HUES64 (cell line): ENCODE results near the gene FAHD2B. TPM values are rescaled to one million over a fixed set of nuclear protein-coding genes. Genes with fewer than 3 reads are reported as not detected.
A peak's percentile ranks its signal among the peaks of the same experiment; 100 is the strongest.
"Not testable (repeated sequence)": the region's sequence is repeated elsewhere in the genome, so short reads cannot be mapped to it uniquely, and the experiment has no call there.

ENCODE experiments used
- H3K27ac ChIP-seq: 2 replicates; pipeline ENCODE4 v1.7.0; 2013; ENCODE audit warnings: low read depth, low read length, inconsistent platforms
- H3K27me3 ChIP-seq: 2 replicates; pipeline ENCODE4 v1.6.1; 2013; ENCODE audit warnings: mild to moderate bottlenecking, low read length; ENCODE audit not compliant: insufficient read depth
- H3K36me3 ChIP-seq: 2 replicates; pipeline ENCODE4 v1.6.1; 2013; ENCODE audit warnings: mild to moderate bottlenecking, low read length; ENCODE audit not compliant: insufficient read depth
- H3K4me1 ChIP-seq: 2 replicates; pipeline ENCODE4 v1.6.1; 2013; ENCODE audit warnings: mild to moderate bottlenecking, low read length, moderate library complexity; ENCODE audit not compliant: insufficient read depth
- H3K4me3 ChIP-seq: 2 replicates; pipeline ENCODE4 v1.5.1; 2013; ENCODE audit warnings: mild to moderate bottlenecking, low read length, moderate library complexity
- H3K9ac ChIP-seq: 2 replicates; pipeline ENCODE4 v1.6.1; 2013; ENCODE audit warnings: mild to moderate bottlenecking, low read depth, low read length
- H3K9me3 ChIP-seq: 2 replicates; pipeline ENCODE4 v1.6.1; 2013; ENCODE audit warnings: low read depth, low read length; ENCODE audit not compliant: insufficient read depth
- WGBS: fragments of 150-250, 120-280 bp; methylation state at CpG from one replicate; pipeline ENCODE4 v1.1.7; 2013; ENCODE audit warnings: missing lambda C conversion rate; 5-methylcytosine and 5-hydroxymethylcytosine counted together
- polyA plus RNA-seq, 2 experiments: library from polyadenylated mRNA; stranded (reverse); fragments of 50-300 nt; gene quantifications; one replicate each; pipeline ENCODE4 v1.2.3, GENCODE V29; 2013

The FAHD2B gene, protein sequence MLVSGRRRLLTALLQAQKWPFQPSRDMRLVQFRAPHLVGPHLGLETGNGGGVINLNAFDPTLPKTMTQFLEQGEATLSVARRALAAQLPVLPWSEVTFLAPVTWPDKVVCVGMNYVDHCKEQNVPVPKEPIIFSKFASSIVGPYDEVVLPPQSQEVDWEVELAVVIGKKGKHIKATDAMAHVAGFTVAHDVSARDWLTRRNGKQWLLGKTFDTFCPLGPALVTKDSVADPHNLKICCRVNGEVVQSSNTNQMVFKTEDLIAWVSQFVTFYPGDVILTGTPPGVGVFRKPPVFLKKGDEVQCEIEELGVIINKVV
- polyA plus RNA-seq (2013, experiment 1 of 2) = 18.2 TPM
- 22.0 TPM for polyA plus RNA-seq (2013, experiment 2 of 2)

DNA sequence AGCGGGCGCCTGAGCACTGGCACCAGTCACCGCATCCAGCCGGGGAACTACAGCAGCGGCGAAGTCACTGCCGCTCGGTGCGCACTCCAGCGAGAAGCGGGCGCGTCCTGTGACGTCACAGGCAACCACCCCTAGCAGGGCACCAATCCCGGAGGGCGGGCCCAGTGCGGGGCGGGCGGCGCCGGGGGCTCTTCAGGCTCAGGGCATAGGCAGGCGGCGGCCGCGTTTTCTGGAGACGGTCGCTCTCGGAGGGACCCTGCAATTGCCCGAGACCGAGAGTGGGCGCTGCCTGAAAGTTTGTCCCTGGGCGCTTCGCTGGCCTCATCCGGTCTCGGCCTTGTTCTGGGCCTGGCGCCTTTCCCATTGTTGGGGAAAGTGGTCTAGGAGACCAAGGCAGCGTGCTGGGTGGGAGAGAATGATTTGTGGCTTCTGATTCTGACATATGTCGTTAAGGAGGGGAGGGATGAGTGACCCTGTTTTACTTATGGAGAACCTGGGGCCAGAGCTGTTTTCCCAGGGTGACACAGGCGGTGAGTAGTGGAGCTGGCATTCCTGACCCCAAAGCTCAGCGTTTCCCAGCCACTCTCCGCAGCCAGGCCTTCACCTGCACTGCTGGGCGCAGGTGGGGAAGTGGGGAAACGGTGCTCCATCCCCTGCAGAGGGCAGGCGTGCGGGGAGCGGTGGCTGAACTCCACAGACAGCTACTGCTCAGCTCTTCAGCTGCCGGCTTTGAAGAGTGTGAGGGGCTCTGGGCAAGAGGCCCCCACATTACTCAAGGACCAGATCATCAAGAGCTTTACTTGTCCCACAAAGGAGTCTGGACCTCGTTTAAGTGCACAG lies at the start of gene FAHD2B:
Gene FAHD2B (minus strand): TSS at position 111 of the 840 bp plus-strand sequence. CDS start 3,176 bp downstream, outside the sequence.
- not testable (repeated sequence) for H3K9me3 ChIP-seq, H3K27ac ChIP-seq, H3K27me3 ChIP-seq, H3K4me1 ChIP-seq, H3K9ac ChIP-seq, H3K36me3 ChIP-seq
- 3% methylated on average over 27 of the region's 48 CpGs for WGBS
- peak within 1 kb of the TSS; percentile 50 for H3K4me3 ChIP-seq

DNA sequence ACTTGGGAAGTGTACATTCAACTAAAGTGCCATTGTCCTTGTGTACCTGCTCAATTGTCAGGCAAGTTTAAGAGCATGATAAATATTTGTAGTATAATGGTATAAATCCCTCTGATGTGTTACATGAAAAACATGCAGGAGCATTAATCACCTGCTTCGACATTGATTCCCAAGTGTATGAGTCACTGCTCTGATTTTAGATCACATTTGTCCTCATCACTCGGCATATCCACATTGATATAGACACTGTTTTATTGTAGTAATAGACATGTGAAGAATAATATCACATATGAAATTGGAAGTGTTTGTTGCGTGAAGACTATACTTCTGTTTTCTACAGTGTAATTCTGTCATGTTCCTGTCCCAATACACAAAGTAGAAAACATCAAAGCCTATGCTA lies 49.3 kb upstream of the FAHD2B start:
- not testable (repeated sequence) for H3K9ac ChIP-seq, H3K4me1 ChIP-seq, H3K9me3 ChIP-seq, H3K27ac ChIP-seq, H3K4me3 ChIP-seq, H3K27me3 ChIP-seq, H3K36me3 ChIP-seq
- 94% methylated on average over 1 of the region's 3 CpGs for WGBS

DNA sequence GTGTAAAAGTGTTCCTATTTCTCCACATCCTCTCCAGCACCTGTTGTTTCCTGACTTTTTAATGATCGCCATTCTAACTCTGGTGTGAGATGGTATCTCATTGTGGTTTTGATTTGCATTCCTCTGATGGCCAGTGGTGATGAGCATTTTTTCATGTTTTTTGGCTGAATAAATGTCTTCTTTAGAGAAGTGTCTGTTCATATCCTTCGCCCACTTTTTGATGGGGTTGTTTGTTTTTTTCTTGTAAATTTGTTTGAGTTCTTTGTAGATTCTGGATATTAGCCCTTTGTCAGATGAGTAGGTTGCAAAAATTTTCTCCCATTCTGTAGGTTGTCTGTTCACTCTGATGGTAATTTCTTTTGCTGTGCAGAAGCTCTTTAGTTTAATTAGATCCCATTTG lies 34.4 kb upstream of the FAHD2B start:
- not testable (repeated sequence) for H3K27me3 ChIP-seq, H3K27ac ChIP-seq, H3K9ac ChIP-seq, H3K36me3 ChIP-seq, H3K9me3 ChIP-seq, H3K4me1 ChIP-seq, H3K4me3 ChIP-seq
- 94% methylated on average over 1 of the region's 2 CpGs for WGBS

GRCh38 chr2:97113882-97114255 lies 19.2 kb upstream of the FAHD2B start:
- not testable (repeated sequence) for H3K36me3 ChIP-seq, H3K4me1 ChIP-seq, H3K9me3 ChIP-seq, H3K27me3 ChIP-seq, H3K27ac ChIP-seq
- H3K4me3 ChIP-seq = peak overlapping the region; percentile 81
- 2% methylated on average over 11 of the region's 18 CpGs for WGBS
- 0 out of 2 replicates have a peak overlapping the region, but pooled peaks have one; percentile 59 for H3K9ac ChIP-seq

DNA sequence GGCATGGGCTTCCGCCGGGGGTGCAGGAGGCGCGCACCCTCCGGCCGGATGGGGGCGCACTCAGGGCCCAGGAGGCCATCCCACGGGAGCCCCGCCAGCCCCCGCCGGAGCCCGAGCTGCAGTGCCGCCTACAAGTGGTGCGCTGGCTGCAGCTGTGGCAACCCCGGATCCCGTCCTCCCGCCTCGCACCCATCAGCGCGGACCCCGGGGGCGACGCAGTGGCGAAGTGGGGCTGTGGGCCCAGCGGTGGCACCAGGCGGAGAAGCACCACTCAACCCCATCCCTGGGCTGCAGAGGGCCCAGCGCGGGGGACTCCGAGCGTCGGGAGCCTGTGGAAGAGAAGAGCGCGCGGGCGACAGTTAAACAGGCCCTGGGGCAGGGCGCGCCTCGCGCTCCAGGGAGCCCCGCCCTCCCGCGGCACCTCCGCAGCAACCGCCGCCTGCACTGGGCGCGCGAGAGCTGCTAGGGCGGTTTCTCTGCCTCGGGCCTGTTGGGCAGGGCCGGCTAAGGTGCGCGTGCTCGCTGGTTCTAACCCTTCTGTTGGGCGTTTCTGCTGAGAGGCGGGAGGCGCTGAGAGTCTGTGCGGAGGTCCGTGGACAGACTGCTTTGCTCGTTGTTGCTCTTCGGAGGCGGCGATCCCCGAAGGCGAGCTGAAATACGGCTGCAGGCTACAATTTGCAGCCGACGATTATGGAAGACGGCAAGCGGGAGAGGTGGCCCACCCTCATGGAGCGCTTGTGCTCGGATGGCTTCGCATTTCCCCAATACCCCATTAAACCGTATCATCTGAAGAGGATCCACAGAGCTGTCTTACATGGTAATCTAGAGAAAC lies 18.6 kb upstream of the FAHD2B start, which contains the start of gene ANKRD36:
Gene ANKRD36 (plus strand): TSS at position 104 of the 832 bp plus-strand sequence. CDS start 587 bp downstream, at position 691.
- not testable (repeated sequence) for H3K27ac ChIP-seq, H3K36me3 ChIP-seq, H3K4me1 ChIP-seq, H3K27me3 ChIP-seq, H3K9me3 ChIP-seq
- Histone ChIP-seq H3K4me3 (peak within 1 kb of the TSS; percentile 81), H3K9ac (peak within 1 kb of the TSS; percentile 64)
- under 1% methylated on average over 46 of the region's 74 CpGs for WGBS

GRCh38 chr2:97112320-97113049 lies 17.8 kb upstream of the FAHD2B start:
- H3K4me3 ChIP-seq = peak overlapping the region; percentile 81
- not testable (repeated sequence) for H3K27ac ChIP-seq, H3K27me3 ChIP-seq, H3K9me3 ChIP-seq, H3K4me1 ChIP-seq, H3K36me3 ChIP-seq
- WGBS = under 1% methylated on average over 33 of the region's 44 CpGs
- H3K9ac ChIP-seq = peak overlapping the region; percentile 61

DNA sequence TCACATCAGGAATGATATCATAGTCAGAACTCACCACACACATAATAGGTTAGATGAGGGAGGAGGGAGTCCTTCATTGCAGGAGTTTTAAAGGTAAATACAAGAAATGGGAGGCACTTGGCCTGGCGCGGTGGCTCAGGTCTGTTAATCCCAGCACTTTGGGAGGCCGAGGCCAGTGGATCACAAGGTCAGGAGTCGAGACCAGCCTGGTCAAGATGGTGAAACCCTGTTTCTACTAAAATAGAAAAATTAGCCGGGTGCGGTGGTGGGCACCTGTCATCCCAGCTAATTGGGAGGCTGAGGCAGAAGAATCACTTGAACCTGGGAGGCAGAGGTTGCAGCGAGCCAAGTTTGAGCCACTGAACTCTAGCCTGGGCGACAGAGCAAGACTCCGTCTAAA lies 16.6 kb upstream of the FAHD2B start:
- 96% methylated on average over 9 of the region's 9 CpGs for WGBS
- H3K36me3 ChIP-seq, H3K4me3 ChIP-seq, H3K4me1 ChIP-seq, H3K27ac ChIP-seq, H3K9ac ChIP-seq, H3K27me3 ChIP-seq, H3K9me3 ChIP-seq: not testable (repeated sequence)

DNA sequence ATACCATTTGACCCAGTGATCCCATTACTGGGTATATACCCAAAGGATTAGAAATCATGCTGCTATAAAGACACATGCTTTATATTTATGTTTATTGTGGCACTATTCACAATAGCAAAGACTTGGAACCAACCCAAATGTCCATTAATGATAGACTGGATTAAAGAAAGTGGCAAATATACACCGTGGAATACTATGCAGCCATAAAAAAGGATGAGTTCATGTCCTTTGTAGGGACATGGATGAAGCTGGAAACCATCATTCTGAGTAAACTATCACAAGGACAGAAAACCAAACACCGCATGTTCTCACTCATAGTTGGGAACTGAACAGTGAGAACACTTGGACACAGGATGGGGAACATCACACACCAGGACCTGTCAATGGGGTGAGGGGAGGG lies 12.2 kb upstream of the FAHD2B start:
- not testable (repeated sequence) for H3K4me3 ChIP-seq, H3K9ac ChIP-seq, H3K9me3 ChIP-seq, H3K27ac ChIP-seq, H3K4me1 ChIP-seq, H3K27me3 ChIP-seq, H3K36me3 ChIP-seq
- WGBS = 93% methylated on average over 2 of the region's 2 CpGs

DNA sequence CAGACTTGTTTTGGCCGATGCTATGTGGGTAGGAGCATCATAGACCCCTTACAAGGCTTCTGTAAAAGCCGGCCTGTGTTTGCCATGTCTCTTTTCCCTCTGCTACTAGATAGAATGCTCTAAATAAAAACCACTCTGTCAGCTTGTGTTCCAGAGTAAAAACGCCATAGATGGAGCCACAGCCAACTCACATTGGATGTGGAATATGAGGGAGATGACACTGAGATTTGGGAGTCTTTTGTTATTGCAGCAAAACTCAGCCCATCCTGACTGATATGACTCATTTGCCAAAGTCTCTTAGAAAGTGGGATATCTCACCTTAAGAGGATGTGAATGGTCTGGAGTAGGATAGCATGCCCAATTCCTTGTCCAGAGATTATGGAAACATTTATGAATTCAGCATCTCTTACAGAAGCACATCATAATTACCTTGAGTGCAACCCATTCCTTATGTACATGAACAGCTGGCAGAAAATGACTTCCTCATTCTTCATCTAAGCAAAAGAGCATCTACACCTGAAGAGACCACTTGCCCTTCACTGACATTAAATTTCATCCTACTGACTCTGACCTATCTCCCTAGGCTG lies 4.2 kb upstream of the FAHD2B start:
- H3K27ac ChIP-seq, H3K36me3 ChIP-seq, H3K9me3 ChIP-seq, H3K4me1 ChIP-seq, H3K27me3 ChIP-seq, H3K9ac ChIP-seq, H3K4me3 ChIP-seq: not testable (repeated sequence)
- 93% methylated on average over 3 of the region's 3 CpGs for WGBS

DNA sequence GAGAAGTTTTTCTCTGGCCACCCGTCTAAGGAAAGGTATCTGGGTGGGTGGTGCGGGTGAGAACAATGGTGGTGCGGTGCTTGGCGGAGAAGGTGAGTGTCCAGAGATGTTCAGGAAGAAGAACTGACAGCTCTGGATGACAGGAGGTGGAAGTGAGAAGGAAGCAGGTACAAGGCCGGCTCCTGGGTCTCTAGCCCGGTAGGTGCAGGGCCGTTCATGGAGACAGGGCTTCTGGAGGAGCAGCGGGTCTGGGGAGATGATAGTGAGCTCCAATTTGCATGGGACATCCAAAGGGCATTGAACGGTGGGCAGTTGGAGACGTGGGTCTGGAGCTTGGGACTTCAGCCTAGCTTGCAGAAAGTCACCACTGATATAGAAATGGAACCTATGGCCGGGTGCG lies 979 bp upstream of the FAHD2B start:
- H3K27ac ChIP-seq = no peak overlapping the region
- H3K36me3 ChIP-seq = no peaks in the 10 kb centered on the region
- no peak overlapping the region for H3K9ac ChIP-seq
- 0 out of 2 replicates have a peak, but pooled peaks cover 3% of the 10 kb centered on the region for H3K4me1 ChIP-seq
- WGBS = 83% methylated on average over 12 of the region's 12 CpGs
- H3K4me3 ChIP-seq = peak overlapping the region; percentile 50
- H3K9me3 ChIP-seq = no peaks in the 10 kb centered on the region
- no peaks in the 10 kb centered on the region for H3K27me3 ChIP-seq
